ENCODE measurements around the gene MALRD1.

The MALRD1 gene

DNA sequence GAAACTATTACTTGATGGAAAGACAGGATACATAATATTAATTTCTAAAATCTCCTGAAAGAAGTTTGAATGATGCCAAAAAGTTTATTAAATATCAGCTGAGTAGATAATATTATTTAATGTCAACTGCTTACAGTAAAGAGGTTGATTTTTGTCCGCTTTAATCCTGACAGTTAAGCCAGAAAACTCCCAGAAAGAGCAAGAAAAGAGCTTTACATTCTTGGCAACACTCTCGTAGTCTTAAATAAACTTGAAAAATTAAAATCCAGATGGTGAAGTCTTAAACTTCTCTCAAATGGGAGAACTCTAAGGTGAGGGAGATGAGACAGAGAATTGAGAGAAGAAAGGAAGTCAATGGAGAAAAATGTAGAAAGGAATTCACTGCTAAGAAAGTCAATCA lies 568.4 kb downstream of the MALRD1 start:
- DNase-seq (no peak), ATAC-seq (replicated peaks) (no peak)
- peaks cover 5 to 13% of the 10 kb centered on the region in 2 donors for H3K9me3 Mint-ChIP-seq
- no peak overlapping the region for H3K27ac Mint-ChIP-seq
- no peaks in the 10 kb centered on the region for H3K4me1 Mint-ChIP-seq (ENCODE audit: low read depth in 2 of 2)
- no peak overlapping the region for H3K4me3 Mint-ChIP-seq
- H3K27me3 Mint-ChIP-seq = no peaks in the 10 kb centered on the region
- no peaks in the 10 kb centered on the region for H3K36me3 Mint-ChIP-seq (ENCODE audit: insufficient read depth)

DNA sequence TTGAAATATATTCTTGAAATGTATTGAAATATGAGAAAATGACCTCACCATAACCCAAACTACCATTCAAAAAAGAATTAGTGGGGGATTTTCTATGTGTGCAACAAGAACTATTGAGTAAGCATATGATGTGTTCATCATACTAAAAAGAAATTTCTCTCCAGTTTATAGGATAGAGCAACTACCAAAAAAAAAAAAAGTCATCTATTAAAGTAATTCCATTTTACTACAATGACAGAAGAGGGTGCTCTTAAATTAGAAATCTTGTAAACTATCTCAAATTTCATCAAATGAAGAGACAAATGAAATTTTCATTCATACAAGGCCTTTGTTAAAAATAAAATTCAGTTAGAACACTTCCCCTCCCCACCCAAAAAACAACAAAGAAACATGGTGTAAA lies 572.2 kb downstream of the MALRD1 start:
- H3K9me3 Mint-ChIP-seq = peaks cover 7 to 11% of the 10 kb centered on the region in 2 donors
- no peak overlapping the region for H3K4me3 Mint-ChIP-seq
- H3K4me1 Mint-ChIP-seq (ENCODE audit: low read depth in 2 of 2) = no peaks in the 10 kb centered on the region
- H3K27me3 Mint-ChIP-seq = no peaks in the 10 kb centered on the region
- no peak for DNase-seq
- no peak for ATAC-seq (replicated peaks)
- no peaks in the 10 kb centered on the region for H3K36me3 Mint-ChIP-seq (ENCODE audit: insufficient read depth)
- H3K27ac Mint-ChIP-seq = no peak overlapping the region

DNA sequence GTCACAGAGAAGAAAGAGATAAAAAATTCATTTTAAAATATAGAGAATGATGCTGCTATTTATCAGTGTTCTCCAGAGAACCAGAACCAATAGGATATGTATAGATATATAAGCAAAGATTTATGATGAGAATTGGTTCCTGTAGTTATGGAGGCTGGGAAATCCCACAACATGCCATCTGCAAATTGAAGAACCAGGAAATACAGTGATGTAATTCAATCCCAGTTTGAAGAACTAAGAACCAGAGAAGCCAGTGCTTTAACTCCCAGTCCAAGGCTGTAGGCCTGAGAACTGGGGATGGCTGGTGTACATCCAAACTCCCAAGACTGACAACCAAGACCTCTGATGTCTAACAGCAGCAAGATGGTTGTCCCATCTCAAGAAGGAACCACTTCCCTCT lies 574.7 kb downstream of the MALRD1 start:
- Mint-ChIP-seq H3K27ac (no peak overlapping the region), H3K4me1 (ENCODE audit: low read depth in 2 of 2) (no peaks in the 10 kb centered on the region), H3K27me3 (no peaks in the 10 kb centered on the region), H3K4me3 (no peak overlapping the region), H3K36me3 (ENCODE audit: insufficient read depth) (no peaks in the 10 kb centered on the region), H3K9me3 (peaks cover 7 to 11% of the 10 kb centered on the region in 2 donors)
- ATAC-seq (replicated peaks) (no peak), DNase-seq (no peak)

DNA sequence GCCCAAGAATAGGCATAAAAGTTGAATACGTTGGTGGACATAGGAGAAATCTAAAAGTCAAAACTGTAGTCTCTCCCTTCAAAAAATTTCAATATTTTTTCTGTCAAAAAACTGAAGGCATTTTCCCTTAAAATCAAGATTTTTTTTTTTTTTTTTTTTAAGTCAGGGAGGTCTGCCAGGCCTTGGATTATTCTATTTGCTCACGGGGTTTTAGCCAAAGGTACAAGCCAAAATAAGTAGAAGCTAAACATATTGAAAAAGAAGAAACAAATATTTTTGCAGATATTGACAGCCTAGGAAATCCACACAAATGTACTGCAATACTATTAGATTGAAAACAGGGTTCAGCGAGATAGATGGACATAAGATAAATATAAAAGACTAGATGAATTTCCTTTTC lies 577.6 kb downstream of the MALRD1 start:
- H3K27me3 Mint-ChIP-seq = no peaks in the 10 kb centered on the region
- H3K9me3 Mint-ChIP-seq = peaks cover 0 to 9% of the 10 kb centered on the region in 2 donors
- no peaks in the 10 kb centered on the region for H3K4me1 Mint-ChIP-seq (ENCODE audit: low read depth in 2 of 2)
- H3K27ac Mint-ChIP-seq = no peak overlapping the region
- H3K4me3 Mint-ChIP-seq = no peak overlapping the region
- DNase-seq = no peak
- H3K36me3 Mint-ChIP-seq (ENCODE audit: insufficient read depth) = no peaks in the 10 kb centered on the region
- ATAC-seq (replicated peaks) = no peak

DNA sequence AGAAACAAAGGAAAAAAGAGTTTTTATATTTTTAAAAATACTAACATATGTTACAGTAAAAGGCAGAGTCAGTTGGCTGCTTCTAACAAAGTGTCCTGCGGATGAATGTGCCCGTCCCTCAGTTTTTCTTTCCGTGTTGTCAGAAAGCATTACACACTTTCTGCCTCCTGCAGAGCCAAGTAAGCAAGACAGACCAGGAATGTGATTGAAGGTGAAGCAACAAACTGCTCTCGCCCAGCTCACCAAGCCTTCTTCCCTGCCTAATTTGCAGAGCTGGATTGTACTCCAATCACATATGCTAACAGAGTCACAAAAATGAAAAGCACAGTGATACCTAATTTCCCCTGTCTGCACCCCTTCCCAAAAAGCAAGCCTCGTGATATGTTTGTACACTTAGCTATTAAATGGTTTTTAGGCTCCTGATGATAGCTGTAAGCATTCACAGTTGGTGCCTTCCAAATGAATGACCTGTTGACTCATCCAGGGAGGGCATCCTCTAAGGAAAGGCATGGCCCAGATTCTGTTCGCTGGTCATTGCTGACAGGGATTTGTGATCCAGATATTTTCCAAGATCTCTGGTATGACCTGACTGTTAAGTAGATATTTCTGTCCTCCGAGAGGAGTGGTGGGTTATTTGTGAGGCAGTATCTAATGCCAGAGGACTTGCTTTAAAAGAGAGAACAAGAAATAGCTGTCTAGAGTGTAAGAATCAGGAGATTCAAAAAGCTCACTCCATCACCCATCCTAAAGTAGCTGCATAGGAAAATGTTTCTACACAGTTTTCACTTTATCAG lies 580.4 kb downstream of the MALRD1 start:
- Mint-ChIP-seq H3K4me1 (ENCODE audit: low read depth in 2 of 2) (no peaks in the 10 kb centered on the region), H3K36me3 (ENCODE audit: insufficient read depth) (no peaks in the 10 kb centered on the region), H3K9me3 (peaks cover 0 to 10% of the 10 kb centered on the region in 2 donors), H3K27me3 (no peaks in the 10 kb centered on the region), H3K4me3 (no peak overlapping the region), H3K27ac (no peak overlapping the region)
- ATAC-seq (replicated peaks) (no peak), DNase-seq (no peak)

DNA sequence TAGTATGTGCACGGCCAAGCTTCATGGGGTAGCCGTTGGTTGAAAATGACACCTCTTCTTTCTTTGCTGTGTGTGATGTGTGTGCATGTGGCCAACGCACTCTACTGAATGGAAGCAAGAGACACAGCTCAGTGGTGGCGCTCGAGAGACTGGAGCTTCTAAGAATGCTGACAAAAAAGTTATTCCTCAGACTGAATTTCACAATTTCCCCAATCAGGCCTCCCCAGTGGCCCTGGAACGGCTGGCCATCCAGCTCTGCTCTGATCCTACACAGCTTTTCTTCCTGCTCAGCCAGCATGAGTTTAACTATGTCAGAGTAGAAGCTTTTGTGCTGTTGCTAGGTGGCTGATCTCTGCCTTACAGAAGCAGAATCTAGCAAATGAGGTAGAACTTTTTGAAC lies 581.0 kb downstream of the MALRD1 start:
- no peak overlapping the region for H3K4me3 Mint-ChIP-seq
- DNase-seq = no peak
- H3K4me1 Mint-ChIP-seq (ENCODE audit: low read depth in 2 of 2) = no peaks in the 10 kb centered on the region
- H3K27ac Mint-ChIP-seq = no peak overlapping the region
- peaks cover 4 to 10% of the 10 kb centered on the region in 2 donors for H3K9me3 Mint-ChIP-seq
- H3K36me3 Mint-ChIP-seq (ENCODE audit: insufficient read depth) = no peaks in the 10 kb centered on the region
- ATAC-seq (replicated peaks) = no peak
- H3K27me3 Mint-ChIP-seq = no peaks in the 10 kb centered on the region

DNA sequence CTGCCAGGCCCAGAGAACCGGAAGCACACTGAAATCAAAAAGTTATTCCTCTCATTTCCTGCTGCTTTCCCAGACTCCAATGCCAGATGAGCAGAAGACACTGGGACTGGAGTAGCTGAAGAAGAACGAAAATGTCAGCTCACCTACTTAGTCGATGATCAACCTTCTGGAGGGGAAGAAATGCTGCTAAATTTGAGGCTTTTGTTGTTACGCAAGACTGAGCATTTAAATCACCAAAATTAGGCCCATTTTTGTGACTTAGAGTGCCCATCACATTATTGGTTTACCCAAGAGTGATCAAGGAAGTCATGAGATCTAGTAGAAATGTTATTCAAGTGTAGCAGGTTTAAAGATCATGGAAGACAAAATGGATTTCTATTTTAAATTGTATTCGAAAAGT lies 585.6 kb downstream of the MALRD1 start:
- no peaks in the 10 kb centered on the region for H3K27me3 Mint-ChIP-seq
- no peak for ATAC-seq (replicated peaks)
- no peak overlapping the region for H3K27ac Mint-ChIP-seq
- no peaks in the 10 kb centered on the region for H3K36me3 Mint-ChIP-seq (ENCODE audit: insufficient read depth)
- H3K4me1 Mint-ChIP-seq (ENCODE audit: low read depth in 2 of 2) = no peaks in the 10 kb centered on the region
- no peak for DNase-seq
- H3K4me3 Mint-ChIP-seq = no peak overlapping the region
- H3K9me3 Mint-ChIP-seq = peaks cover 7 to 10% of the 10 kb centered on the region in 2 donors

DNA sequence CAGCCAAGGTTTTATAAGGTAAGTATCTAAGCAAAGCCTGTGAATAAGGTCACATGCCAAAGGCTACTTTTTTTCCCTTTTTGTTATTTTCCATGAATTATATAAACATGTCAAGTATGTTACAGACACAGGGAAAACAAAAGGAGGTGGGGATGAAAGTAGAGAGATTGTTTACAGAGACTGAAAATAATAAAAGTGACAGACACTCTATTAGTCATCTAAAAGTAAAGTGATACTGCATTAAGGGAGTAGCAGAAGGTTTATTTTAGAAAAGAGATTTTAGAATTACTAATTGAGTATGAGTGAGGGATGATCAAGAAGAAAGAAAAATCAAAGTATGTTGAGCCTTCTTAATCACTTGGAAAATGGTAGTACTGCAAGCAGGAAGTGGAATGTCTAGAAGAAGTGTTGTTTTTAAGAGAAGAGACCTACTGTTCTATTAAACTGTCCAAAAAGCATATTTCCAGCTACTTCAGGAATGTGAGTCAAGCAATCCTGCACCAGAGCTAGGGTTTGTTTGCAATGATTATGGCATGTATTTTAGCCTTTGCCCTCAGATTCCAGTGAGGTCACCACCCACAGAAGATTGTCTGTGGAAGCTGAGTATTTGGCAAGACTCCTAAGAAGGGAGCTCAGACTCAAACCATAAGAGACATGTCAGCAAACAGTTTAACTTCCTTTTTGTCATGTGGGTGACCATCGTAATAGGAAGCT lies 589.7 kb downstream of the MALRD1 start:
- no peak for ATAC-seq (replicated peaks)
- Mint-ChIP-seq H3K4me3 (no peak overlapping the region), H3K4me1 (ENCODE audit: low read depth in 2 of 2) (no peaks in the 10 kb centered on the region), H3K27me3 (no peaks in the 10 kb centered on the region), H3K27ac (no peak overlapping the region), H3K9me3 (peaks cover 9 to 10% of the 10 kb centered on the region in 2 donors), H3K36me3 (ENCODE audit: insufficient read depth) (no peaks in the 10 kb centered on the region)
- no peak for DNase-seq

DNA sequence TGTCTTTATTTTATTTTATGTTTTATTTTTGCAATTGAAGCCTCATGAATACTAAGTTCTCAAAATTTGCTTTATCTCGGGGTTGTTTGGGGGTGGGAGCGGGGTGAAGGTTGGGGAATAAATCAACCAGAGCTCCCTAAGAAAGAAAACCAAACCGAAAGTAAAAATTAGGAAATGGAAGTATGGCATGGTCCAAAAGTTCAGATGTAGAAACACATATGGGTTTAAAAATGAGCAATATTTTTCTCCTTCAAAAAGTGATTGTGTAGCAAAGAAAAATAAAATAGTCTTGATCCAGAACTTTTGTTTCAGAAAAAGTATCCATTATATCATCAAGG lies 590.3 kb downstream of the MALRD1 start:
- H3K9me3 Mint-ChIP-seq = peaks cover 9 to 13% of the 10 kb centered on the region in 2 donors
- H3K27ac Mint-ChIP-seq = no peak overlapping the region
- DNase-seq = no peak
- H3K4me1 Mint-ChIP-seq (ENCODE audit: low read depth in 2 of 2) = no peaks in the 10 kb centered on the region
- H3K36me3 Mint-ChIP-seq (ENCODE audit: insufficient read depth) = no peaks in the 10 kb centered on the region
- ATAC-seq (replicated peaks) = no peak
- no peak overlapping the region for H3K4me3 Mint-ChIP-seq
- no peaks in the 10 kb centered on the region for H3K27me3 Mint-ChIP-seq

DNA sequence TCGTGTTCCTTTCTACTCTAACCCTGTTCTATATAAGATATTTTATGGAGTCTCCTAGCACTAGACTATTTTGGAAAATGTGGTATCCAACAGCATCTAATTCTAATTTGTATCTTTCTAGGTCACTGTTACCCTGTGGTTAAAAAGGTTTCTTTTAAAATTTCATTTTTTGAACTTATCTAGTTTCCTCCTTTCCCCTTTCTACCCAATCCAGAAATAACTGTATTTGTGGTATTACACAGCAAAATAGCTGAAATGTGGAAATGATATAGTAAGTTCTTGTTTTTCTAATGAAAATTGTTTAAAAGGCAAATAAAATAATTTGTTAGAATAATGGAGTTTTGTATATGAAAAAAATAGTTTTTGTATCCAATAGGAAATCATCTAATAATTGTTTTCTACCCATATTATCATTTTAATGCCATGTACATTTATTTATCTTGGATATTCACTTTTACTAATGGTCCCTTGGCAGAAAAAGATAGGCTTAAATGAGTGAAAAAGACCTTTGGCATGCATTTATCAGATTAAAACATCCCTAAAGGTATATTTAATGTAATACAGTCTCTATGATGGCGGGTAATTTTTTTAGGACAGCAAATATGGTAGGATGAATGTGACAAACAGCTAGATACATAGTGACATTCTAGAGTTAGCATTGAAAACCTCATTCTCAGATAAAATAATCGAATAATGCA lies 592.1 kb downstream of the MALRD1 start:
- no peaks in the 10 kb centered on the region for H3K4me1 Mint-ChIP-seq (ENCODE audit: low read depth in 2 of 2)
- H3K27ac Mint-ChIP-seq = no peak overlapping the region
- no peaks in the 10 kb centered on the region for H3K36me3 Mint-ChIP-seq (ENCODE audit: insufficient read depth)
- peaks cover 8 to 9% of the 10 kb centered on the region in 2 donors for H3K9me3 Mint-ChIP-seq
- ATAC-seq (replicated peaks) = no peak
- H3K27me3 Mint-ChIP-seq = no peaks in the 10 kb centered on the region
- H3K4me3 Mint-ChIP-seq = no peak overlapping the region
- DNase-seq = no peak

DNA sequence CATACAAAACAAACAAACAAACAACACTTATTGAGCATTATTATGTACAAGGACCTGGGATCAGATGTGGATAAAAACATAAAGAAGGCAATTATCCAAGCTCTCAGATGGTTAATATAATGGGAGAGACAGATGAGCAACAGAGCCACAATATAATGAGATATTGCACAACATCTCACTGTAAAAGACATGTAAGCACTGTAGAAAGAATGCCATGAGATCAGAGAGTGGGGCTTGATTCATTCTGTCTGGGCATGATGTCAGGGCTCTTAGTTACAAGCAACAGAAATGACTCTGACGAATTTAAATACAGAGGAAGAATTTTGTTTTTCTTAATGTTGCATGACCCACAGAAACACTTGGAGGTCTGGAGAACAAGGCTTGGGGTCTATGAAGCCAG lies 602.9 kb downstream of the MALRD1 start:
- H3K4me3 Mint-ChIP-seq = no peak overlapping the region
- no peaks in the 10 kb centered on the region for H3K27me3 Mint-ChIP-seq
- no peaks in the 10 kb centered on the region for H3K36me3 Mint-ChIP-seq (ENCODE audit: insufficient read depth)
- H3K27ac Mint-ChIP-seq = no peak overlapping the region
- no peak for ATAC-seq (replicated peaks)
- H3K9me3 Mint-ChIP-seq = peaks cover 9 to 15% of the 10 kb centered on the region in 2 donors
- no peaks in the 10 kb centered on the region for H3K4me1 Mint-ChIP-seq (ENCODE audit: low read depth in 2 of 2)
- no peak for DNase-seq

DNA sequence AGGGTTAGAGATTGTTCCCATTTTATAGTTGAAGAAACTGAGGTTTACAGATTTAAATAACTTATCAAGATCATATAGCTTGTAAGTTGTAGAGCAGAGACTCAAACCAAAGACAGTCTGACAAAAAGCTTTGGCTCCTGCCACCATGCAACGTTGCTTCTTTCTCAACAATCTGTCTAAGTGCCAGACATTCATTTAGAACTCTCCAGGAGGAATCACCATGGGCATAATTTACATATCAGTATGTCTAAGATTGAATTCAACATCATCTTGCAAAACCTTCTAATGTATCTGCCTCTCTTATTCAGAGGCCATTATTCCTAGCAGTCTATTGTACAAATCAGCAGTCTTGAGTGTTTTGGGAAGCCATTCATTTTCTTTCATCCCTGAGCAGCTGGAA lies 604.1 kb downstream of the MALRD1 start:
- peaks cover 6 to 15% of the 10 kb centered on the region in 2 donors for H3K9me3 Mint-ChIP-seq
- no peak overlapping the region for H3K4me3 Mint-ChIP-seq
- H3K4me1 Mint-ChIP-seq (ENCODE audit: low read depth in 2 of 2) = no peaks in the 10 kb centered on the region
- no peaks in the 10 kb centered on the region for H3K36me3 Mint-ChIP-seq (ENCODE audit: insufficient read depth)
- H3K27ac Mint-ChIP-seq = no peak overlapping the region
- no peaks in the 10 kb centered on the region for H3K27me3 Mint-ChIP-seq
- no peak for DNase-seq
- no peak for ATAC-seq (replicated peaks)

DNA sequence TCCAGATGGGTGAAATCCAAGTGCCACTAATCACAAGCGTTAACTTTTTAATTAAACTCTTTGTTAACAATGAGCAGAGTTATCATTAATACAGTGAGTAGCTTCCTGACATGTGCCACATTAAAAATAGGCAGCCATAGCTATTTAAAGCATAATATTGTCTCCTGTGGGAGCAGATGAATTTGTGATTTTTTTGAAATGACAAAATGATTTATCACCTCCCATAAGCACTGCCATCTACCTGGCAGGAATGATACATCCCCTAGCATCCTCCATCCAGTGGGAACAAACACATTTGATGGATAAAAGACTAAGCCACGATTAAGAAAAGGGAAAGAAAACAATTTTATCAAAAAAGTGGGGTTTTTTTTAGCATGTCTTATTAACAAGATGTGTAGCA lies 605.3 kb downstream of the MALRD1 start:
- DNase-seq (no peak), ATAC-seq (replicated peaks) (no peak)
- no peaks in the 10 kb centered on the region for H3K27me3 Mint-ChIP-seq
- H3K27ac Mint-ChIP-seq = no peak overlapping the region
- H3K4me3 Mint-ChIP-seq = no peak overlapping the region
- no peaks in the 10 kb centered on the region for H3K36me3 Mint-ChIP-seq (ENCODE audit: insufficient read depth)
- no peaks in the 10 kb centered on the region for H3K4me1 Mint-ChIP-seq (ENCODE audit: low read depth in 2 of 2)
- peaks cover 5 to 15% of the 10 kb centered on the region in 2 donors for H3K9me3 Mint-ChIP-seq

DNA sequence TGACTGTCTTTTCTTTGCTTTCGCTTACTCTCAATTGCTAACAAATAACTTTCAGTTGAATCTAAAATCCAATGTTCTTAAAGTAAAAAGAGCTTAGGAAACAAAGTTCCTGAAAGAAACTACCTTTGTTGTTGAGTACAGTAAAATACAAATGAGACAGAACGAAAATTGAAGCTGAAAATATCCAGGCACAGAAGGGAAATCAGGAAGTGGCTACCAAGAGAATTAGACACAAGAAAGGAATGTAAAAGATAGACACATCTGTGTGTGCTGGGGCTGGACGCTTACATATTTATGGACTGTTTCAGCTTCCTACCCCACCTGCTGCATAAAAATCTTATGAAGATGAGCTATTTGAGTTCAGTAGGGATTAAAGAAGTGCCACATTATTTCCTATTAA lies 606.0 kb downstream of the MALRD1 start:
- H3K4me3 Mint-ChIP-seq = no peak overlapping the region
- ATAC-seq (replicated peaks) (no peak), DNase-seq (no peak)
- H3K4me1 Mint-ChIP-seq (ENCODE audit: low read depth in 2 of 2) = no peaks in the 10 kb centered on the region
- H3K36me3 Mint-ChIP-seq (ENCODE audit: insufficient read depth) = no peaks in the 10 kb centered on the region
- H3K9me3 Mint-ChIP-seq = peaks cover 7 to 15% of the 10 kb centered on the region in 2 donors
- H3K27ac Mint-ChIP-seq = no peak overlapping the region
- no peaks in the 10 kb centered on the region for H3K27me3 Mint-ChIP-seq
